ENCODE measurements around the gene BCL2. TPM values are rescaled to one million over a fixed set of nuclear protein-coding genes. Genes with fewer than 3 reads are reported as not detected.
A peak's percentile ranks its signal among the peaks of the same experiment; 100 is the strongest.

Gene BCL2
- total RNA-seq, 1 donor = 11.8 TPM

DNA sequence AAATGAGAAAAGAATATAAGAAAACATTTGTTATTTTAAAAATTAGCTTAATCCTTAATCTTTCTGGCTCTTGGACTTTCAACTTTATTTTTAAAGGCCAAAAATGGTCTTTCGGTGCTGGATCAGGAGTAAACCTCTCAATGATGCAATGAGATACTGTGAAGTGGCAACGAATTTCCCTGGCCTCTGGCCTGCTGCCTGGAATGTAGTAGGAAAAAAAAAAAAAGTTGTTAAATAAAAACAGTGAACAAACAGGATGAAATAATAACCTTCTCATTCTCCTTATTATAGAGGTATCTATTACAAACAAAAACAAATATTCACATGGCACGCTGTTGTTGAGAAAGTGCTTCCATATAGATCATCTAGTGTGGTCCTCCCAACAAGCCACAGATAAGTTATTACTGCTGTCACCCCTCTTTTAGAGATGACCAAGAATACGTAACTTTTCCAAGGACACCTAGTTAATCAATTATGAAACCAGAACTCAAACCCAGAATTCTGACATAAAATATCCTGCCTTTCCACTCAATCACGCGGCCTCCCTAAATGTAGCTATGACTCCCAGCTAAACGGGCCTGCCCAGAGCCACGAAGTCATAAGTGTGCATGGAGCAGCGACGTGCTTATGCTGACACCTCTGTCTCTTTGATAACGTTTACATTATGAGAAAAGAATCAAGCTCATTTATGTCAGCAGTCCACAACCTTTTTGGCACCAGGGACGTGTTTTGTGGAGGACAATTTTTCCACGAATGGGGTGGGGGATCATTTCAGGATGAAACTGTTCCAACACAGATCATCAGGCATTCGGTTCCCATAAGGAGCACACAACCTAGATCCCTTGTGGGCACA lies 170.9 kb downstream of the BCL2 start:
- DNase-seq (ENCODE audit: low read depth in 2 of 3, low spot score in 2 of 3) = no peak

- DNase-seq (ENCODE audit: low read depth in 2 of 3, low spot score in 2 of 3) = no peak
These were observed 171.6 kb downstream of the BCL2 start for GRCh38 chr18:63147973-63148372.

DNA sequence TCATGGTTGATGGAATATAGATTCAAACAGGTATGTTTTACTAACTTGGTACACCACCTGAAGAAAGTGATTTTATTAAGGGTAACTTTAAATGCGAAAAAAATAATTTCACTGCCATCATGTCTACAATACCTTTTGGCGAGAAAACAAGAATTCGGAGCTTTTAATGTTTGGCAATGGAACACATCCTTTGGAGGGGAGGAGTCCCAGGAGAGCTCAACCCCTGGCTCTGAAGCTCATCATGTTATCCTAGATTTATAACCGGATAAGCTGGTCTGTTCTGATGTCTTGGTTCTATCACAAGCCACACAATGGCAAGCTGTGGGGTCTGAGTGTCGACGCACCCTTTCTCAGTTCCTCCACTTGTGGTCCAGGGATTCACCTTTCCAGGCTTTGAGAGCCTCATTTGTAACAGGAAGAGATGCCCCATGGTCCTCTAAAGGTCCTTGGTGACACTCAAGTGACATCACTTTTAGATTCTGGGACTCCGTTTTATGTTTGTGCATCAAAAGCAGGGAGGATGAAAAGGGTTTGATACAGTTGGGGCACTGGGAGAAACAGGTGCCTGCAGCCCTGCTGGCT lies 172.7 kb downstream of the BCL2 start:
- DNase-seq (ENCODE audit: low read depth in 2 of 3, low spot score in 2 of 3) = no peak

DNA sequence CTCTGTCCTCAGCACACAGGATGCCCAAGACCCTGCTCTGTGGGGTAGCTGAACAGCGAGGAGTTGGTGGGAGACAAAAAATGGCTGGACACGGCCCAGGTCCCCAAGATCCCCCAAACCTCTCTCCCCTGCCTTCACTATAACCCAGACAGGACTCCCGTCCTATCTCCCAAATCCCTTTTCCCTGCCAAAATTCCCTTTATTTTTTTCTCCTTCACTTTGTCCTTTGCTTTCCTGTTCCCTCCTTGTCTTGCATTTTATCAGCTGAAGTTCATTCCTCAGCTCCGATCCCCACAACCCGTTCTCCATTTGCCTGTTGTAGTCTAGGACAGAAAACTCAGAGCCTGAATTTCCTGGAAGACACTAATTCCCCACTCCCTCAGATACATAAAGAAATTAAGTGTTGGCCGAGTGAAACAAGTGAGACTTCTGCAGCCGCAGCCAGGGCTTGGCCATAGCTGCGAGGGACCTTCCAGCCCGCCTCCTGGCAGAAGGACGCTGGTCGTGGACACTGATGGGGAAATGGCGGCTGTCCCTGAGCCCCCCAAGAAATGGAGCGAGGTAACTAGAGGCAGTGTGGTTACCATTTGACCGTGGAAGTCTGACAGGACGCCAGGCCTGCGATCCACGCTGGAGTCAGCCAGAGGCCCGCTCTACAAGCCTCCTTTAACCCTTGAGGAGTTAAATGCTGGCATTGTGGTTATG lies 173.6 kb downstream of the BCL2 start:
- no peak for DNase-seq (ENCODE audit: low read depth in 2 of 3, low spot score in 2 of 3)

GRCh38 chr18:63145166-63145850 lies 174.3 kb downstream of the BCL2 start:
- no peak for DNase-seq (ENCODE audit: low read depth in 2 of 3, low spot score in 2 of 3)

DNA sequence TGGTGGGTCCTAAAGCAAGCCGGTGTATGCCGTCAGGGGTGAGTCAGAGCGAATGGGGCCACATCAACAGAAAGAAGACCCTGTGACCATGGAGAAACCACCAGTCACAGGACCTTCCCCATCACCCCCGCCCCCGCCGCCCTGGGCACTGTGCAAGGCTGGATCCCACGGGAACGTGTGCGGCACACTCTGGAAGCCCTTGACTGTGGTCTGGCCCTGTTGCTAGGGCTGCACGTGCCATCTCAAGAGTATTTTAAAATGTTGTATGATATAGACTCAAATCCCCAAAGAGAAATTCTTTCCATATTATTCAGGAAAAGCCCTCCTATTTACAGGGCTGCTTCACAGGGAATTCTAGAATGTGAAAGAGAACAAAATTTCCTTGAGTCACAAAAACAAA lies 174.8 kb downstream of the BCL2 start:
- DNase-seq (ENCODE audit: low read depth in 2 of 3, low spot score in 2 of 3) = no peak

DNA sequence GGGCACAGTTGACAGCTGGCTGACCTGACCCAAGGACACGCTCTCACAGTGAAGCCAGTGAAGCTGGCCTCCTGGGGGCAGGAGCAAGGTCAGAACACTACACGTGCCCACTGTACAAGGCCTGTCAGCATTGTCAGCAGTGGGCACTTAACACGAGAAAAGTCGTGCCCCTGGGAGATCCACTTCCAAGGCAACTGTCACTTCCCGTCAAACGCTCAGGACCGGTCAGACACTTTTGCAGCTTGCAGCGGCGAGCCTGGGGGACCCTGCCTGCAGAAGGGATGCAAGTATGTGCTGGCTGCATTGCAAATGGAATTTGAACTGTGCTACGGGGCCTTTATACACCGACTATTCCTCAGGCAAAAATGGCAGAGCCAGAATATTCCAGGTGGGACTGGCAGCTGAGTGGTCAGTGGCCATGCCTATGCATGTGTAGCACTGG lies 176.2 kb downstream of the BCL2 start:
- no peak for DNase-seq (ENCODE audit: low read depth in 2 of 3, low spot score in 2 of 3)

- no peak for DNase-seq (ENCODE audit: low read depth in 2 of 3, low spot score in 2 of 3)
These were observed 176.9 kb downstream of the BCL2 start for GRCh38 chr18:63142594-63143225.

DNA sequence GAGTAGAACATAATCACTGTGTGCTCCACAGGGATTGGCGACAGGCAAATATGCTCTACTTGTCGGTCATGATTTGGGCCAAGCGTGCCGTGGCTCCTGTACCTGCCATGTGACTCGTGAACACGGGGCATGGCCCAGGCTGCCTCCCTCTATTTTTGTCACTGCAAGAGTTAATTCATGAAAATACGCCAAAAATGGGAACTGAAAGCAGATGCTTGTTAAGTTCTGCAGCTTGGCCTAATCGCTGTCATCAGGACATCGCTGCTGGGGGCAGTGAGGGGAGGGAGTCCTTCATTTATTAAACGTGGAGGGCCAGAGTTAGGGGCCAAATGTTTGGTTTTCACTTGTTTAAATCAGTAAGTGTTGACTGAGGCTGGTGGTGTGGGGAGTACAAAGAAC lies 177.8 kb downstream of the BCL2 start:
- DNase-seq (ENCODE audit: low read depth in 2 of 3, low spot score in 2 of 3) = peak in 1 of 3 donors; percentile 57

DNA sequence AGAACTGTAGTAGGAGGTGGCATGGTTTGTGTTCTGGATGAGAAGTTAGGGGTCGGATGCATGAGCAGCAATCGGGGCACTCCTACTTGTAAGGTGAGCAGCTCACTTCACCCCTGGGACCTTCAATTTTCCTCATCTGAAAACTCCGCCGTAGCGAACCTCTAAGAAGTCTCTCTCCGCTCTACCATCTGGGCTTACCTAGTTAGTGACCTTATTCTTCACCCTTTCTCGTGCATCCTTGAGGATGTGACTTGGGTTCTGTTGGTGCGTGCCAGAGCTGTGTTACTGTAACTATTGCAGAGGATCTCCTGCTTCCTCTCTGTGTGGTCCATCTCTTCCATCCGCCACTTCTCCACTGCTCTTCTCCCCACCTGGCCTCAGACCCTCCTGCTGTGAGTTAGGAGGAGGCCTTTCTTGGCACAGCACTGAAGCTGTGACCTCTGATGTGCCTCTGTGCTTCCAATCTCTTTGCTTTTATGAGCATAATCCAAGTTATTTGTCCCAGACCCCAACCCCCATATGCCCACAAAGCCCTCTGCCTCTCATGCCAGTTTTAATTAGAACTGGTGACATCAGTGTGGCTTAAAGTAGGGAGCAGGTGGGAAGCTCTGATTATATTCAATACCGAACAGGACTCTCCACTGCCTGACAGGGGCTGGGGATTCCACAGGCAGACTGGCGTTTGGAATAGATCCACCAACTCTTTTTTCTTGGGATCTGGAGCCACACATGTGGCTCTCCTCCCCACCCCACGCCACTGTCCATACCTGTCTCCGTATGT lies 178.4 kb downstream of the BCL2 start:
- no peak for DNase-seq (ENCODE audit: low read depth in 2 of 3, low spot score in 2 of 3)

- no peak for DNase-seq (ENCODE audit: low read depth in 2 of 3, low spot score in 2 of 3)
These were observed 179.5 kb downstream of the BCL2 start for GRCh38 chr18:63140038-63140450.

DNA sequence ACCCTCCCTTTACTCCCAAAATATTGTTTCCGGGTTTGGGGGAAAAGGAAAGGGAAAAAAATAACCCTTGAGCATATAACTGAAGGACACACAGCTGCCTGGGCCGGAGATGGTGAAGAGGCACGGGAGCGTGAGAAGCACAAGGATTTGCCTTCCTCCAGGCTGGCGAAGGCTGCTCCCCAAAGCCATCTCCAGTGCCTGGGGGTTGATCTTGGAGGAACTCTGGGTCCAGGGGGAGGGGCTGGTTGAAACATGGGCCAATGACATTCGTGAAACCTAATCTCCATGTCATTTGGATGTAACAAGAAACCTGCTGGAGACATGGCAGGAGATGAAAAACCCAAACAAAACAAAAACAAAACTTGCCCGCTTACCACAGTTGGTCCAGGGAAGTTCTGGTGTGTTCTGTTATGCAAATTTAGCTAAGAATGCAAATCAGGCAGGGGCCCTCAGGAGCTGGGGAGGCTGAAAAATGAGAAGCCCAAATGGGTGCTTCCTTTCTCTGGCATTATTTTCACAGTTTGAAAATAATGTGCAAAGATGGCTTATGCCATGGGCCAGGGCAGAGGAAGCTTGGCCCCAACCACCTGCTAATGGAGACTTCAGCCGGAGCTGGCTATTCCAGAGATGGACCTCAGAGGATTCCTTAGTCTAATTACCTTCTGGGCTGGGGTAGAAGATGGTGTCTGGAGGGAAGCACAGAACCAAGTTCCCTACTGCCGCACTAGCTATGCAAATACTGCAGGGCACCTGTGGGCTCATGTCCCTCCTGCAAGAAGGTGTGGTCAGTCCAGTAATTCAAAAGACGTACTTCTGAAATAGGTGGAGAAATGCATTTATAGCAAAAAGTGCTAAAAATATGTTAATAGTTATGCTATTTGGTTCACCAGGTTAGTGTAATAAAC lies 180.9 kb downstream of the BCL2 start:
- no peak for DNase-seq (ENCODE audit: low read depth in 2 of 3, low spot score in 2 of 3)

- DNase-seq (ENCODE audit: low read depth in 2 of 3, low spot score in 2 of 3) = peak in 2 of 3 donors; percentile 82 to 94
These were observed 181.6 kb downstream of the BCL2 start for GRCh38 chr18:63137999-63138435.

DNA sequence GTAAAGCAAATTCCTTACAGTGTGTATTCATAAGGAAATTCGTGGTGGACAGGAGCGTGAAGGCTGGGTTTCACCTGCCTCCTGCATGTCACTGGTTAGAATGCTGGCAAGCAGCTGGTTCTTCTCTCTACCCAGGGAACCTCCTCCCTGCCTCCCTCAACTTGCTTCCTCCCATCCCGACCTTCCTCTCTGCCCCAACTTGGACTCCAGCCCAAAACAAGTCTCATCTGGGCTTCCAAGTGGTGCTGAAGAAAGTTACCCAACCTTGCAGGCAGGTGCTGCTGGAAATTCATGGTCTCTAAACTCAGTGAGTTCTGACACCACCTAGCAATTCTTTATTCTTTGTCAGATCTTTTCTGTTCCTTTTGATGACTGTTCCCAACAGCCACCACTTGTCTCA lies 184.5 kb downstream of the BCL2 start:
- no peak for DNase-seq (ENCODE audit: low read depth in 2 of 3, low spot score in 2 of 3)

GRCh38 chr18:63132819-63133200 lies 186.8 kb downstream of the BCL2 start:
- no peak for DNase-seq (ENCODE audit: low read depth in 2 of 3, low spot score in 2 of 3)

GRCh38 chr18:63131959-63132818 lies 187.4 kb downstream of the BCL2 start:
- DNase-seq (ENCODE audit: low read depth in 2 of 3, low spot score in 2 of 3) = no peak

DNA sequence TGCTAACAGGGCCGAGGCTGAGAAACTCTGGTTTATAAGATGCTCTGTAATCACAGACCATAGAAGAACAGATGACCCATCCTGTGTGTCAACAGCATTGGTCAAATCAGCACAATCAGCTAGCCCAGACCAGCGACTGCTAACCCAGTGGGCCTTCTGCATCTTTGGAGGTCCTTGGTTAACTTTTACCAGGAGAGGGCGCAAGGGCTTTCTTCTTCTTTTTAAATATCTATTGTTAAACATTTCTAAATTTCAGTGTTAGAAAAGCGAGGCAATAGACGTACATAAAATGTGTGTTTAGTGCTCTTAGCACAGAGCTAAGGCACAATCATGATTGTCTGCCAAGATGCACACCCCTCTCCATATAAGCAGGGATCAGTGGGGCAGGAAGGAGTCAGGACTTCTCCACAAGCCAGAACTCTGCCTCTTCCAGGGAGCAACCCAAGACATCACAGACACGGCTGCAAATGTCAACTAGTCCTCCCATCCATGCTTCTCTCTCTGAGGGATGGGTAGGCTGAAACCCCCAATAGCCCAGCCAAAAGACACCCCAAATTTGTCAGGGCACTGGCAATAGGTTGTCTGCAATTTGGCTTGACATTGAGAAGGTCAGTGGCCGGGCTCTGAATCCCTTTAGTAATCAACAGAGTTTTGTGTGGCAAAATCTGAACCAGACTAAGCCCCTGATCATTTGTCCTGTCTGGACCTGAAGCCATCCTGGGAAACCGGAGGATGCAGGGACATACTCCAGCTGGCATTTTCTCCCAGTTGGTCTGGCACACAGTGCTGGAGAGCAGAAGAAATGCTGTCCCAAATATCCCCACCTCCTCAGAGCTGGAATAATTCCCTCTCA lies 188.2 kb downstream of the BCL2 start:
- peak; percentile 32 to 84 (median 57) for DNase-seq (ENCODE audit: low read depth in 2 of 3, low spot score in 2 of 3)

Measured in hematopoietic multipotent progenitor cell (in vitro differentiated cells).